ENCODE measurements around the gene PGS1. TPM values are rescaled to one million over a fixed set of nuclear protein-coding genes. Genes with fewer than 3 reads are reported as not detected.
"Not testable (repeated sequence)": the region's sequence is repeated elsewhere in the genome, so short reads cannot be mapped to it uniquely, and the experiment has no call there.

Gene PGS1, protein sequence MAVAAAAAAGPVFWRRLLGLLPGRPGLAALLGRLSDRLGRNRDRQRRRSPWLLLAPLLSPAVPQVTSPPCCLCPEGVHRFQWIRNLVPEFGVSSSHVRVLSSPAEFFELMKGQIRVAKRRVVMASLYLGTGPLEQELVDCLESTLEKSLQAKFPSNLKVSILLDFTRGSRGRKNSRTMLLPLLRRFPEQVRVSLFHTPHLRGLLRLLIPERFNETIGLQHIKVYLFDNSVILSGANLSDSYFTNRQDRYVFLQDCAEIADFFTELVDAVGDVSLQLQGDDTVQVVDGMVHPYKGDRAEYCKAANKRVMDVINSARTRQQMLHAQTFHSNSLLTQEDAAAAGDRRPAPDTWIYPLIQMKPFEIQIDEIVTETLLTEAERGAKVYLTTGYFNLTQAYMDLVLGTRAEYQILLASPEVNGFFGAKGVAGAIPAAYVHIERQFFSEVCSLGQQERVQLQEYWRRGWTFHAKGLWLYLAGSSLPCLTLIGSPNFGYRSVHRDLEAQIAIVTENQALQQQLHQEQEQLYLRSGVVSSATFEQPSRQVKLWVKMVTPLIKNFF
- total RNA-seq, result 42.7 and 52.0 TPM in 2 replicates
- long read RNA-seq, transcript PGS1-201 (10 exons, 2,201 nt), result major isoform, 14 of 34 reads
- long read RNA-seq, partial matches to known transcripts, result 1 of 34 reads
- long read RNA-seq, other reads (novel, unspliced or antisense), result 19 of 34 reads

DNA sequence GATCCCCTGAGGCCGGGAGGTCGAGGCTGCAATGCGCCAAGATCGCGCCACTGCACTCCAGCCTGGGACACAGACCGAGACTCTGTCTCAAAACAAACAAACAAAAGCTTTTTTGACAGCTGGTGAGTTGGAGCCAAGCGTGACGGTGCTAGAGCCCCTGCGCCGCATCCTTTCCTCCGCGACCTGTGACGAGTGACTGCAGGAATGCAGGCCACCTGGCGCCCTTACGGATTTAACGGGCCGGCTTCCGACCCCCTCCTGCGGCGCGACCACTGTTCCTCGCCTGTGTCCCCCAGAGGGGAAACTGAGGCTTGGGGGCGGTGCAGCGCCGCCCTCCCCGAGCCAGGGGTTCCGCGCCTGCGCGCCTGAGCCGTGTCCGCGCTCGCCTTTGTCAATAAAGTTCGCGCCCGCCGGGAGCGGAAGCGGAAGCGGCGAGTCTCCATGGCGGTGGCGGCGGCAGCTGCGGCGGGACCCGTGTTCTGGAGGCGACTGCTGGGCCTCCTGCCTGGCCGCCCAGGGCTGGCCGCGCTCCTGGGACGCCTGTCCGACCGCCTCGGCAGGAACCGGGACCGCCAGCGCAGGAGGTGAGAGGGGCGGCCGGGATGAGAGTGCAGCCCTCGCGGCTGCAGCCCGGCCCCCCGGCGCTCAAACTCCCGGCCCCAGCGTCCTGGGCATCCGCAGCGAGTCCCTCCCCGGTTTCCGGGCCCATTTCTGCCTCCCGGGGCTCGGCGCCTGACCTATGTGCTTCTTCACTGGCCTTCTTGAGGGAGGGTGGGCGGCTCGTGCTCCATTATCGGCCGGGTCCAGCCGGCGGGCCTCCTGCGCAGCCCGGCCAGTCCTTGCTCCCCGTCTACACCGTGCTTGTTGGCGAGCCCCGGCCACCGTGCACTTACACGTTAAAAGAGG is at the start of gene PGS1:
PGS1 (plus strand) TSS at position 425 of the 906 bp plus-strand sequence; CDS start at position 442, 17 bp downstream.
- Mint-ChIP-seq H3K36me3 (ENCODE audit: low read depth) (no peaks in the 10 kb centered on the region), H3K27ac (ENCODE audit: unreplicated experiment) (peak within 1 kb of the TSS; percentile 91), H3K27me3 (ENCODE audit: low read depth) (no peaks in the 10 kb centered on the region), H3K4me1 (peaks cover 47% of the 10 kb centered on the region), H3K4me3 (peak within 1 kb of the TSS; percentile 94), H3K9me3 (no peaks in the 10 kb centered on the region)
- TF ChIP-seq, protein P1, sequence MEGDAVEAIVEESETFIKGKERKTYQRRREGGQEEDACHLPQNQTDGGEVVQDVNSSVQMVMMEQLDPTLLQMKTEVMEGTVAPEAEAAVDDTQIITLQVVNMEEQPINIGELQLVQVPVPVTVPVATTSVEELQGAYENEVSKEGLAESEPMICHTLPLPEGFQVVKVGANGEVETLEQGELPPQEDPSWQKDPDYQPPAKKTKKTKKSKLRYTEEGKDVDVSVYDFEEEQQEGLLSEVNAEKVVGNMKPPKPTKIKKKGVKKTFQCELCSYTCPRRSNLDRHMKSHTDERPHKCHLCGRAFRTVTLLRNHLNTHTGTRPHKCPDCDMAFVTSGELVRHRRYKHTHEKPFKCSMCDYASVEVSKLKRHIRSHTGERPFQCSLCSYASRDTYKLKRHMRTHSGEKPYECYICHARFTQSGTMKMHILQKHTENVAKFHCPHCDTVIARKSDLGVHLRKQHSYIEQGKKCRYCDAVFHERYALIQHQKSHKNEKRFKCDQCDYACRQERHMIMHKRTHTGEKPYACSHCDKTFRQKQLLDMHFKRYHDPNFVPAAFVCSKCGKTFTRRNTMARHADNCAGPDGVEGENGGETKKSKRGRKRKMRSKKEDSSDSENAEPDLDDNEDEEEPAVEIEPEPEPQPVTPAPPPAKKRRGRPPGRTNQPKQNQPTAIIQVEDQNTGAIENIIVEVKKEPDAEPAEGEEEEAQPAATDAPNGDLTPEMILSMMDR (conservative IDR thresholded peaks at IDR 0.05), result no peak
- DNase-seq (ENCODE audit: low read depth, low spot score), result peak; percentile 71

DNA sequence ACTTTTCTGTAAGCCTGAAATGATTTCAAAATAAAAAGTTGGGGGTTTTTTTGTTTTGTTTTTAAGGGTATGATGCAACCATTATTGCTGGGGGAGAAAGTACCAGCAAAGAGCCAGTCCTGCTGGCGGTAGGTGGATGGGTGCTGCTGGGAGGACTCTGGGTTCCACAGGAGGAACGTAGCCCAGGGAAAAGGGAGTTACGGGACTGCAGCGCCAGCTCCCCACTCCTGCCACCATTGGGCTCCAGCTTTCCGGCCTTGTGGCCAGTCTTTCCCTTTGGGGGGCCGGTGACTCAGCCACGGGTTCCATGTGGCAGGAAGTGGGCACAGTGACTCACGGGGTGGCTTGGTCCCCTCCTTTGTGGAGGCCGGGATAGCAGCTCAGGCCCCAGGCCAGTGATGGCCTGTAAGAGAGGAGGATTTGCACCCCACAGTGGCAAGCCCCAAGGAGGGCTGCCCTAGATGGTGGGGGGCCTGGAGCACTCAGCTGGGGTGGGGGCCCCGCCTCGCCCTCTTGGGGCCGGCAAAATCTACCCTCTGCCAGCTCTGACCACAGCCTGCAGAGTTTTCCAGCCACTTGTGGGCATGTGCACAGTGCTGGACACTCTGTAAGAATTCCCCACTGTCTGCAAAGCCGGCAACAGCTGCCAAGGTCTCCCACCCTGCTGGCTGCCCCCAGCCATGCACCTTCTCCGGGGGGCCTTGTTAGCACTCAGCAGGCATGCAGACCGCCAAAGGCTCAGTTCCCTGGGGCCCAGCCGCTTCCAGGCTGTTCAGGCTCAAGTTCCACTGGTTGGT is 49.0 kb upstream of the PGS1 start:
- Mint-ChIP-seq H3K4me1 (peaks cover 15% of the 10 kb centered on the region), H3K36me3 (ENCODE audit: low read depth) (no peaks in the 10 kb centered on the region), H3K9me3 (no peaks in the 10 kb centered on the region), H3K27ac (ENCODE audit: unreplicated experiment) (no peak overlapping the region), H3K4me3 (no peak overlapping the region), H3K27me3 (ENCODE audit: low read depth) (no peaks in the 10 kb centered on the region)
- DNase-seq (ENCODE audit: low read depth, low spot score), result no peak
- TF ChIP-seq, protein P1 (conservative IDR thresholded peaks at IDR 0.05), result no peak

DNA sequence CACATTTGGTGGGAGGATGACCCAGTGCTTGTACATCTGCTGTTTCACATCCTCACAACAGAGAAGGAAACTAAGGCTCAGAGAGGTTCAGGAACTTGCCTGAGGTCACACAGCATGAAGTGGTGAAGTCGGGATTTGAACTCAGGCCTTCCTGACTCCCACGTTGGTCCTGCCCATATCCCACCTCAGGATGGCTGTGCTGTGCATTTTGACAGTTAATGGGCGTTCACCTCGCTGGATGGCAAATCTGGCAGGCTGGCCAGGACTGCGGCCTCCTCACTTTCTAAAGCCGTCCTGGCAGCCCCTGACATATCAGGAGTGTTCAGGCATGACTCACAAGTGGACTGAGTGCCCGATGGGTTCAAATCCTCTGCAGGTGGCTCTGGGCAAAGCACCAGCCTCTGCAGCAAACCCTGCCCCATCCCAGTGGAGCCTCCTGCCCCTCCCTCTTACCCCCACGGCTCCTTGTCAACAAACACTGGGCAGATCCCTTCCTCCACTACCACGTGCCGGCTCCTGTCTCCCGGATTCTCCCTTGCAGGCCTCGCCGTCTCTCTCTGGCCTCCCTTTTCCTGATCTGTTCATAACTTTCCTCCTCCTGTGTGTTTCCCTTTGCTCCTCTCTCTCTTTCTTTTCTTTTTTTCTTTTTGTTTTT is 47.8 kb upstream of the PGS1 start:
- no peak overlapping the region for H3K27ac Mint-ChIP-seq (ENCODE audit: unreplicated experiment)

DNA sequence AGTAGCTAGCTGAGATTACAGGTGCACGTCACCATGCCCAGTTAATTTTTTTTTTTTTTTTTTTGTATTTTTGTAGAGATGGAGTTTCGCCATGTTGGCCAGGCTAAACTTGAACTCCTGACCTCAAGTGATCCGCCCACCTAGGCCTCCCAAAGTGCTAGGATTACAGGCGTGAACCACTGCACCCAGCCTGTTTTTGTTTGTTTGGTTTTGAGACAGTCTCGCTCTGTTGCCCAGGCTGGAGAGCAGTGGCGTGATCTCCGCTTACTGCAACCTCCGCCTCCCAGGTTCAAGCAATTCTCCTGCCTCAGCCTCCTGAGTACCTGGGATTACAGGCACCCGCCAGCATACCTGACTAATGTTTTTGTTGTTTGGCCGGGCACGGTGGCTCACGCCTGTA is 47.1 kb upstream of the PGS1 start:
- H3K4me1 Mint-ChIP-seq; H3K36me3 Mint-ChIP-seq (ENCODE audit: low read depth); H3K27ac Mint-ChIP-seq (ENCODE audit: unreplicated experiment); DNase-seq (ENCODE audit: low read depth, low spot score); H3K27me3 Mint-ChIP-seq (ENCODE audit: low read depth); H3K9me3 Mint-ChIP-seq; H3K4me3 Mint-ChIP-seq: not testable (repeated sequence)

More for the DNA sequence above, 47.8 kb upstream of the PGS1 start:
- no peaks in the 10 kb centered on the region for H3K27me3 Mint-ChIP-seq (ENCODE audit: low read depth)
- H3K4me3 Mint-ChIP-seq, result no peak overlapping the region
- H3K36me3 Mint-ChIP-seq (ENCODE audit: low read depth), result no peaks in the 10 kb centered on the region
- TF ChIP-seq, protein P1 (conservative IDR thresholded peaks at IDR 0.05), result no peak
- peaks cover 6% of the 10 kb centered on the region for H3K4me1 Mint-ChIP-seq
- no peaks in the 10 kb centered on the region for H3K9me3 Mint-ChIP-seq
- DNase-seq (ENCODE audit: low read depth, low spot score), result no peak

DNA sequence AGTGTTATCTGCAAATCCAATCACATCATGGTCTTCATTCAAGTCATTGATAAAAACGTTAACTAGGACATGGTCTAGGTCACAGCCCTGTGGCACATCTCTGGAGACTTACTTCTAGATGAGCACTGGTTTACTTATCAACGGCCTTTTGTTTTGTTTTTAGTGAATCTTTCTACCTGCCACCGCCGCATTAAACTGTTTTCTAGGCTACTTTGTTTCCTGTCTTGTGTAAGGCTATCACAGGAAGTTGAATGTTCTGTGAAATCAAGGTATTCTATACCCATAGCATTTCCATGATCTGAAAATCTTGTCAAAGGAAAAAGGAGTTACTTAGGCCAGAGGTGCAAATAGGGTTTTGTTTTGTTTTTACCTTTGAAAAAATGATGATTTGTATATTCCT is 45.5 kb upstream of the PGS1 start:
- peaks cover 6% of the 10 kb centered on the region for H3K4me1 Mint-ChIP-seq
- H3K9me3 Mint-ChIP-seq, result no peaks in the 10 kb centered on the region
- H3K27me3 Mint-ChIP-seq (ENCODE audit: low read depth), result peaks cover 2% of the 10 kb centered on the region
- DNase-seq (ENCODE audit: low read depth, low spot score), result no peak
- H3K4me3 Mint-ChIP-seq, result no peak overlapping the region
- TF ChIP-seq, protein P1 (conservative IDR thresholded peaks at IDR 0.05), result no peak
- peak overlapping the region; percentile 27 for H3K27ac Mint-ChIP-seq (ENCODE audit: unreplicated experiment)
- no peaks in the 10 kb centered on the region for H3K36me3 Mint-ChIP-seq (ENCODE audit: low read depth)

Measured in neural crest cell (in vitro differentiated cells).